Breast epithelium (tissue), 3 donors: ENCODE results near the gene RNF31.

ENCODE experiments used
- POLR2AphosphoS5 ChIP-seq, 3 donors: sonication (generic); formaldehyde crosslinking; IDR thresholded peaks; one replicate each; pipeline ENCODE4 v1.6.1; 2017; ENCODE audit warnings: antibody characterized with exemption in 3 of 3
- TF ChIP-seq, protein P1 (sequence below), 3 donors: fragments of 450-650 bp; IDR thresholded peaks; one replicate each; pipeline ENCODE4 v1.5.1; 2016 to 2017; ENCODE audit warnings: antibody characterized with exemption in 3 of 3, mild to moderate bottlenecking in 3 of 3, moderate library complexity in 3 of 3

- TF ChIP-seq, protein P1, sequence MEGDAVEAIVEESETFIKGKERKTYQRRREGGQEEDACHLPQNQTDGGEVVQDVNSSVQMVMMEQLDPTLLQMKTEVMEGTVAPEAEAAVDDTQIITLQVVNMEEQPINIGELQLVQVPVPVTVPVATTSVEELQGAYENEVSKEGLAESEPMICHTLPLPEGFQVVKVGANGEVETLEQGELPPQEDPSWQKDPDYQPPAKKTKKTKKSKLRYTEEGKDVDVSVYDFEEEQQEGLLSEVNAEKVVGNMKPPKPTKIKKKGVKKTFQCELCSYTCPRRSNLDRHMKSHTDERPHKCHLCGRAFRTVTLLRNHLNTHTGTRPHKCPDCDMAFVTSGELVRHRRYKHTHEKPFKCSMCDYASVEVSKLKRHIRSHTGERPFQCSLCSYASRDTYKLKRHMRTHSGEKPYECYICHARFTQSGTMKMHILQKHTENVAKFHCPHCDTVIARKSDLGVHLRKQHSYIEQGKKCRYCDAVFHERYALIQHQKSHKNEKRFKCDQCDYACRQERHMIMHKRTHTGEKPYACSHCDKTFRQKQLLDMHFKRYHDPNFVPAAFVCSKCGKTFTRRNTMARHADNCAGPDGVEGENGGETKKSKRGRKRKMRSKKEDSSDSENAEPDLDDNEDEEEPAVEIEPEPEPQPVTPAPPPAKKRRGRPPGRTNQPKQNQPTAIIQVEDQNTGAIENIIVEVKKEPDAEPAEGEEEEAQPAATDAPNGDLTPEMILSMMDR (IDR thresholded peaks at IDR 0.05), result no peak
- TF ChIP-seq POLR2AphosphoS5 (IDR thresholded peaks at IDR 0.05), result no peak
Observed at GRCh38 chr14:24181371-24182077, 34.2 kb downstream of the RNF31 start.
